Upper lobe of right lung (tissue), 1 donor: ENCODE data around the gene DDX21. TPM values are rescaled to one million over a fixed set of nuclear protein-coding genes. Genes with fewer than 3 reads are reported as not detected.
A peak's percentile ranks its signal among the peaks of the same experiment; 100 is the strongest.

ENCODE experiments used
- ATAC-seq: fragments of 200-7000 bp; cut with Tn5 transposase; one replicate; pipeline ENCODE4 v1.9.1; 2020; ENCODE audit warnings: mild to moderate bottlenecking, moderate library complexity
- DNase-seq: peaks from one replicate; pipeline ENCODE4 v3.0.0-alpha.2; 2020
- H3K27ac ChIP-seq: fragments of 200-600 bp; one replicate; pipeline ENCODE4 v1.8.0; 2022
- H3K27me3 ChIP-seq: fragments of 200-600 bp; one replicate; pipeline ENCODE4 v1.8.0; 2022; ENCODE audit warnings: mild to moderate bottlenecking
- H3K36me3 ChIP-seq: fragments of 200-600 bp; one replicate; pipeline ENCODE4 v1.8.0; 2022
- H3K4me1 ChIP-seq: fragments of 200-600 bp; one replicate; pipeline ENCODE4 v1.8.0; 2022
- H3K4me3 ChIP-seq: fragments of 200-600 bp; one replicate; pipeline ENCODE4 v1.8.0; 2022; ENCODE audit warnings: mild to moderate bottlenecking
- H3K9me3 ChIP-seq: fragments of 200-600 bp; one replicate; pipeline ENCODE4 v1.8.0; 2022
- CTCF ChIP-seq: fragments of 200-600 bp; IDR thresholded peaks from one replicate; pipeline ENCODE4 v1.8.0; 2022; ENCODE audit warnings: antibody characterized with exemption
- intact Hi-C: fragments of 100-400 bp; cut with DNase I; formaldehyde crosslinking; loops from one replicate; pipeline ENCODE4 v1.11.0; 2022
- total RNA-seq: library from RNA; stranded (reverse); fragmentation: NEBNext Ultra II Directional; extraction: Animal tissue kit (Norgen Biotek cat#: 25700); gene quantifications from one replicate; pipeline ENCODE4 v1.2.1, GENCODE V29; 2021
- donor health status: DM: no; HTN: yes; CAD: no; lungs with severe emphysema.

DDX21 gene
- total RNA-seq, 1 donor from 2014 or later: 56.0 TPM

GRCh38 chr10:68992636-68993440 is 36.9 kb downstream of the DDX21 start:
- Histone ChIP-seq H3K36me3 (no peaks in the 10 kb centered on the region), H3K9me3 (no peaks in the 10 kb centered on the region), H3K27me3 (no peaks in the 10 kb centered on the region), H3K4me3 (no peak overlapping the region), H3K4me1 (peaks cover 51% of the 10 kb centered on the region), H3K27ac (peak overlapping the region; percentile 48)
- no peak for TF ChIP-seq CTCF
- intact Hi-C loops: no loop called here
- peak; percentile 3 for ATAC-seq
- no peak for DNase-seq

- Histone ChIP-seq H3K9me3 (no peaks in the 10 kb centered on the region), H3K27ac (no peak overlapping the region), H3K4me1 (peaks cover 29% of the 10 kb centered on the region), H3K36me3 (peaks cover 16% of the 10 kb centered on the region), H3K4me3 (no peak overlapping the region), H3K27me3 (no peaks in the 10 kb centered on the region)
- TF ChIP-seq CTCF: no peak
- intact Hi-C loops: no loop called here
- ATAC-seq (peak; percentile 72), DNase-seq (no peak)
These were observed 41.2 kb downstream of the DDX21 start for GRCh38 chr10:68997211-68997610.

- Histone ChIP-seq H3K36me3 (peaks cover 53% of the 10 kb centered on the region), H3K27ac (no peak overlapping the region), H3K4me1 (no peaks in the 10 kb centered on the region), H3K4me3 (no peak overlapping the region), H3K27me3 (no peaks in the 10 kb centered on the region), H3K9me3 (no peaks in the 10 kb centered on the region)
- intact Hi-C loops: loop anchor here (5.0 kb wide), 1 partner anchor 87 kb away; no protein-coding TSS in a partner anchor
- ATAC-seq (peak; percentile 55), DNase-seq (no peak)
- TF ChIP-seq CTCF: peak; percentile 62
These were observed 48.9 kb downstream of the DDX21 start for GRCh38 chr10:69004821-69005220.

- intact Hi-C loops: loop anchor here (5.0 kb wide), 1 partner anchor 86 kb away; no protein-coding TSS in a partner anchor
- Histone ChIP-seq H3K36me3 (peaks cover 51% of the 10 kb centered on the region), H3K9me3 (no peaks in the 10 kb centered on the region), H3K27ac (no peak overlapping the region), H3K4me3 (no peak overlapping the region), H3K4me1 (no peaks in the 10 kb centered on the region), H3K27me3 (no peaks in the 10 kb centered on the region)
- no peak for ATAC-seq
- TF ChIP-seq CTCF: no peak
- DNase-seq: no peak
These were observed 49.9 kb downstream of the DDX21 start for GRCh38 chr10:69005704-69006485.

GRCh38 chr10:69007260-69007659 is 51.3 kb downstream of the DDX21 start:
- Histone ChIP-seq H3K9me3 (no peaks in the 10 kb centered on the region), H3K36me3 (peaks cover 51% of the 10 kb centered on the region), H3K27me3 (no peaks in the 10 kb centered on the region), H3K4me1 (no peaks in the 10 kb centered on the region), H3K27ac (no peak overlapping the region), H3K4me3 (no peak overlapping the region)
- no peak for DNase-seq
- intact Hi-C loops: loop anchor here (5.0 kb wide), 1 partner anchor 85 kb away; no protein-coding TSS in a partner anchor
- no peak for TF ChIP-seq CTCF
- no peak for ATAC-seq
